ENCODE data around the gene ANKRD26.
"Not testable (repeated sequence)": the region's sequence is repeated elsewhere in the genome, so short reads cannot be mapped to it uniquely, and the experiment has no call there.

Gene ANKRD26

DNA sequence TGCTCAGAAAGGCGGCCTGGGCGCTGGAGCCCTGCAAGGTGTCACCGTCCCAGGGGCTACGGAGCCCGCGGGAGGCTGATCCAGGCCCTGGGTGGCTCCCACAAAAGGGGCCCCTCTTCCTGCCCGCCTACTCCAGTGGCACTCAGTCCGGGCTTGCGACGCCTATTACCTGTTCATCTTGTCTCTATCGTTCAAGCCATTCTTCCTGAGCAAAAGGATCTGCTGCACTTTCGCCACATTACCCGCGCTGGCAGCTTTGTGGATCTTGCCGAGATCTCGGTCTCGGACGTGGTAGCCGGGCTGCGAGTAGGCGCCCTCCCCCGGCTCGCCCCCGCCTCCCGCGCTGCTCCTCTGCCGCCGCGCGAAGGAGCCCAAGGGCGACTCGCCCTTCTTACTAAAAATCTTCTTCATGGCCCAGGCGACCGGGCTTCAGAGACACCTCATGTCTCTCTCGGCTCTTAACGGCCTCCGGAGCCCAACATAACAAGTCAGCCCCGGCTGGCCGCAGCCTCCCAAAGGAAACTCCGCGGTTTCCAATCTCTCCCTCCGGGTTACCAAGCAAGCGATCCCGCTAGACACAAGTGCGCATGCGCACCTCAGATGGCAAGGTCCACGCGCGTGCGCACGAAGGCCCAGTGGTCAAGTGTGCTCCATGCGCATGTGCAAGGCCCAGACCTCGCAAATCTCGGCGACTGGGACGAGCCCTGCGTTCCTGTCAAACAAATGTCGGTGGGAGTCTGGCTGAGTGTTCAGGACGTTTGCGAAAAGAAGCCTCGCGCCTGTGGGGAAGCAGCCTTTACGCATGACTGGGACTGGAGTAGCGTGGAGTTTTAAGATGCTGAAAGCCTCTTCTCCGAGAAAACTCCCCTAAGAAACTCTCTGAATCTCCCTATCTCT lies at the start of gene ANKRD26:
Gene ANKRD26, minus strand, starts transcription at position 579 of the 897 bp plus-strand sequence. Its CDS starts 168 bp downstream, at position 411.
- no peak for FAIRE-seq

DNA sequence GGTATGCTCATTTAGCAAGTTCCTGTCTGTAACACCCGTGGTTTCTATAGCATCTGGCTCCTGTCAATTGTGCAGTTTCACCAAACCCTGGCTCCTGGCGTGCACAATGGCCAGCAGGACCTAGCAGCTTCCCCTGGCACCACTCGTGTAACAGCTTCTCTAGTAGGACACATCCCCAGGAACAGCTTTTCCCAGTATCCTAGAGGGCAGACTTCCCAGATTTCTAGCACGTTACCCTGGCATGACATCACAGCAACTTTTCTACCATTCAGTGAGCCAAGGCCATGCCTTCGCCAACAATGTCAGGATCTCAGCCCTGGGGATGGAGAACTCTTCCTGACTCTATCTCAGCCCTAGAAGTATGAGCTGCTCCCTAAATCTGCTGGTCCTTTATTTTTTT lies 47.4 kb upstream of the ANKRD26 start:
- FAIRE-seq, result no peak

DNA sequence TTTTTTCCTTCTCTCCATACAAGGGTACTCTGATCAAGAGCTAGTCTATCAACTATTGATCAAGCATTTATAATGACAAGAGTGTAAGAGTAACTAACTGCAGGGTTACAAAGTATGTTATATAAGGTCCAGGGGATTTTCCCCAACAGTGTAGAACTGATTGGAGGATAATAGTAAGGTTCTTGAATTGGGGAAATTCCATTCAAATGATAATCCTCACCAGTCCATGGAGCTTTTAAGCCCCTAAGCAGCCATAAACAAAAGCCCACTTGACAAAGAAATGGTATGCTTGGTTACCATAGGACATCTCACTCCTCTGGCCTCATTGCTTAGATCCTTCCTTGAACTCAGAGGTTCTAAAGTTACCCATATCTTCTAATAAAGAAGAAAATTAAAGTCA lies 45.6 kb upstream of the ANKRD26 start:
- FAIRE-seq, result no peak

DNA sequence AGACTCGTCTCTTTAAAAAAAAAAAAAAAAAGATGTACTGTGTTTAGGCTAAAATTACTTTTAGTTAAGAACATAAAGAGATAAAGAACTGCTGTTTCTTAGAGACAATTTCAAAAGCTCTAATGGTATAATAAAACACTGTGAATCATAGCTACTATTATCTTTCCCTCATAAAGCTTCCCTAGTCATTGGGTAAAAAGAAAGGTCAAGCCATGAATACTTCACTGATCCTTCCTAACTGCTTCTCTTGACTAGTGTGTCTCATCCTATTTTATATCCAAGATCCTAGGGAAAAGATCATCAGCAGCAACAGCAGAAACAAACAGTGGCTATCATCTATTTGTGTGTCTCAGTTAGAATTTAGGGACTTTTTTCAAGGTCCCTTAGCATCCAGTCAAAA lies 43.4 kb upstream of the ANKRD26 start:
- no peak for FAIRE-seq

DNA sequence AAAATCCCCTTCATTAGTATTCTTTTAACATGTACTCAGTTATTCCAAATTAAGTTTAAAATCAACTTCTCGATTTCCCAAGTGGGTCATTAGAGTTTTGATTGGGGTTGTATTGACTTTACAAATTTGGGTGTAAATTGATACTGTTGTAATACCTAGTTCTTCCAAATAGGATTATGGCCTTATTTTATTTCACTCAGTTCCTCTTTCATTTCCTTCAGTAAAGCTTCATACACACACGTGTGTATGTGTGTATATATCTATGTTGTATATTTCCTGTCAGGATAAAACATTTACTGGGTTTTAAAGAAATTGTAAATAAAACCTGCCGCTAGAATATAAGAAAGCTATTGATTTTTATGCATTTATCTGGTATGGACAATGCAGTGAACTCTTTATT lies 38.0 kb upstream of the ANKRD26 start:
- no peak for FAIRE-seq

DNA sequence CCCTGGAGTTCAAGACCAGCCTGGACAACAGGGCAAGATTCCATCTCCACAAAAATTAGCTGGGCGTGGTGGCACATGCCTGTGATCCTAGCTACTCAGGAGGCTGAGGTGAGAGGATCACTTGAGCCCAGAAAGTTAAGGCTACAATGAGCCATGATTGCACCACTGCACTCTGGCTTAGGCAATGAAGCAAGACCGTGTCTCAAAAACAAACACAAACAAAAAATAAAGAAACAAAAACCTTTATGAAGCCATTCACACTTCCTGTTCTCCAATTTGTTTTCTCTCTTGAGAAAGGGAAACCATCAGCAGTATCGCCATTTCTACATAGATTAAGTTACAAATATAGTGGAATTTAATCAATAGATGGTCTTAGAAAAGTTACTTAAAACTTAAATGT lies 34.1 kb upstream of the ANKRD26 start:
- no peak for FAIRE-seq

DNA sequence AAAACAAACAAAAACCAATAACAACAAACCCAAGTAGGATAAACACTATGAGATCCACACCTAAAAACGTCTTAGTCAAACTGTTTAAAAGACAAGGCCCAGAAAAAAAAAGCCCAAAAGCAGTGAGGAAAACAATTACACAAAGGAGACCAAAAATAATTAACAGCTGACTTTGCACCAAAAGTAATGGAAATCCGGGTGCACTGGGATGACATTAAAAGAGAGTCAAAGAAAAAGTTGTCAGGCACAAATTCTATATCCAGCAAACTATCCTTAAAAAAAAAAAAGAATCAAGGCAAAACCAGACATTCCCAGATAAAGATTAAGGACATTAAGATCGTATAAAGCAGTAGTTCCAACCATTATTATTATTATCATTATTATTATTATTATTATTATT lies 7.9 kb upstream of the ANKRD26 start:
- no peak for FAIRE-seq

DNA sequence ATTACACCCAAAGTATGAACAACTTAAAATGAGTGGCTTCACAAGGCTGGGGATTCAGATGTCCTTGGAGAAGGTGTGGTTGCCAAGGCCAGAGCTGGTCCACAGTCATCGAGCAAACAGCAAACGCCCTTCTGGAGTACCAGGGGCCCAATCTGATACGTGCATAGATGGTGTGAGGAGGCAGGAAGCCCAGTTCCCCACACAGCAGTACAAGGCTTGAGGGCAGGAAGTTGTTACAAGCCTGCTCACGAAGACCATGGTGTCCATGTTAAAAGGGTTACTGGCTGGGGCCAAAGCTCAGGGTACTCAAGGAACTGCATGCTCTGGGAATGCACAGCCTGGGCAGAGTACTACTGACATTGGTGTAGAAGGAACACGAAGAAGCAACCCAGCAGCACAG lies 4.6 kb upstream of the ANKRD26 start:
- FAIRE-seq, result no peak

DNA sequence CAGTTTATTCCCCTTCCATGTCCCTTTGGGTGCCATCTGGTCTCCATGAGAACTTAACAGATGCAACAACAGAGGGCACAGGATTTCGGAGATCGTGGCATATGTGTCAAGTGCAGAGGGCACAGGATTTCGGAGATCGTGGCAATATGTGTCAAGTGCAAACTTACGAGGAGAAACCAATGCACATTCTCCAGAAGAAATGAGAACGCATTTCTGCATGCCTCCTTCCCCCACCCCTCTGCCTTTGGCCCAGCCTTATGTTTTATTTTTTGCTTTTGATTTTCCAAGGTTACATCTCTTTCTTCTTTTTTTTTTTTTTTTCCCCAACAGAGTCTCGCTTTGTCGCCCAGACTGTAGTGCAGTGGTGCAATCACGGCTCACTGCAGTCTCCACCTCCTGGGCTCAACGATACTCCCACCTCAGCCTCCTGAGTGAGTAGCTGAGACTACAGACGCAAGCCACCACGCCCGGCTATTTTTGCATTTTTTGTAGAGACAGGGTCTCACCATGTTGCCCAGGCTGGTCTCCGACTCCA lies 586 bp upstream of the ANKRD26 start:
- FAIRE-seq, result no peak

DNA sequence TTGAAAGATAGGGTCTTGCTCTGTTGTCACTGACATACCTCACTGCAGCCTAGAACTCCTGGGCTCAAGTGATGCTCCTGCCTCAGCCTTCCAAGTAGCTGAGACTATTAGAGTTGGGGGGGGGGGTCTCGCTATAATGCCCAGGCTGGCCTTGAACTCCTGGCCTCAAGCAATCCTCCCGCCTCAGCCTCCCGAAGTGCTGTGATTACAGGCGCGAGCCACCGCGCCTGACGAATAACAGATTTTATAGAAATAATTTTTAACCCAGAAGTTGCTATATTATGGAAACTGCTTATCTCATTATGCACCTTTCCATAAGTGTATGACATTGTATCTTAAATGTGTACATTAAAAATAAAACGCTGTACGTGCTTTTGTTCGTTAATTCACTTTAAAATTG lies 846 bp downstream of the ANKRD26 start:
- FAIRE-seq, result no peak

DNA sequence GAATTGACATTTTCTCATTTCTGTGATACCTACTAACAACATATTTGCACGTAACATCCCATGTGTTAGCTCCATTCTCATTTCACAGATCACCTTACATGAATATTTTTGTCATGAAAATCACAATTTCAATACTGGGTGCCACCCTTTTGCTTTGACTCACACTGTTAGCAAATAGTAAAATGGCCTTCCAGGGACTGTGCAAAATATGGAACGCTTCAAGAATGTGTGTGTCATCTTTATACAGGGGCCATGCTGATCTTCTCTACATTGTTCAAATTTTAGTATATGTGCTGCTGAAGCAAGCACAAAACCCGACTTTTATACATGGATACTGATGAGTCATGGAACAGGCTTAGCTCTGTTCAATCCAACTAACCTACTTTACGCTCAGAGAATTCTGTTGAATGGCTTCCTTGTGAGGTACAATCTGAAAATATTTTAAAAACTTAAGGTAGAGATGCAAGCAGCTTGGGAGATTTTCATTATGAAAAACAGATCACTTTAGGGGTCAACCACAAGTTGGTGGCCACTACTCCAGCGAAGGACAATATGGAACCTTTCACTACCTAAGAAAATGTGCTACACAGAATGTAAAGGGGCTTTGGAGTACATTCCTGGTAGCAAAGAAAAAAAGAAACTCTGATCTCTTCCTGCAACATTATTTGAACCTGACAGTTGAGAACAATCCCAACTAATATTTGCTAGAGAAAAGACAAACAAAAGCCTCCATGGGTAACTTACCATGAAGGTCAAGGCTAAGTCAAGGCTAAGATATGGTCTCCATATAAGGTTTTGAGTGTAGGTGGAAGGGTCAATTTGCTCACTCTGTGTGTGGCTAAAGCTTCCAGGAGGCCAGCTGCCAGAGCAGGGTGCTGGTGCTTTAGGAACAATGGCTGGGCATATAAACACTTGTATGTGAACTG lies 11.9 kb downstream of the ANKRD26 start:
- no peak for FAIRE-seq

DNA sequence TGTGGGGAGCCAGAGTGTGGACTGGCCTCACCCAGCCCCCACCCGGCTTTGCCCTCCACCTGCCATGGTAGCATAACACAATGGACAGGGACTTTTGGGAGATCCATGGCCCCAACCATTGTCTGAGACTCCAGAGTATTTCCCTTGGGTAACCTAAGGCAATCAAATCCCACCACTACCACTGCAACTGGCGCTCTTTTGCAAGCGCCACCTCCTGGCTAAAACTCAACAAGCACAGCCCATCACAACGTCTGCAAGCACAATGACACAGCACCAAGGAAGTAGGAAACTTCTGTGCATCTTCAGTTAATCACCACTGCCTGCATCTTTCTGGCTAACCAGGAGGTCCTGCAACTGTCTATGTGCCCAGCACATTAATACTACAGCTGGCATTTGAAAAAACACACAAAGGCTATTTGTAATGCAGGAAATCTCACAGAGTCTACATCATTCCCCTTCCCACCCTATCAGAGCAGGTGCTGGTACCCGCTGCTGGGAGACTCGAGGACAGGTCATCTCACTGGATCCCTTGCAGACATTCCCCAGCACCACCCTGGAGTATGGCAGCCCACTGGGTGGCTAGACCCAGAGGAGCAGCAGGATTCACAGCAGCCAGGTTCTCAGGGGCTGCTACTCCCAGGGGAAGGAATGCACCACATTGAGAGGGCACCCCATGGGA lies 27.7 kb downstream of the ANKRD26 start:
- FAIRE-seq, result no peak

DNA sequence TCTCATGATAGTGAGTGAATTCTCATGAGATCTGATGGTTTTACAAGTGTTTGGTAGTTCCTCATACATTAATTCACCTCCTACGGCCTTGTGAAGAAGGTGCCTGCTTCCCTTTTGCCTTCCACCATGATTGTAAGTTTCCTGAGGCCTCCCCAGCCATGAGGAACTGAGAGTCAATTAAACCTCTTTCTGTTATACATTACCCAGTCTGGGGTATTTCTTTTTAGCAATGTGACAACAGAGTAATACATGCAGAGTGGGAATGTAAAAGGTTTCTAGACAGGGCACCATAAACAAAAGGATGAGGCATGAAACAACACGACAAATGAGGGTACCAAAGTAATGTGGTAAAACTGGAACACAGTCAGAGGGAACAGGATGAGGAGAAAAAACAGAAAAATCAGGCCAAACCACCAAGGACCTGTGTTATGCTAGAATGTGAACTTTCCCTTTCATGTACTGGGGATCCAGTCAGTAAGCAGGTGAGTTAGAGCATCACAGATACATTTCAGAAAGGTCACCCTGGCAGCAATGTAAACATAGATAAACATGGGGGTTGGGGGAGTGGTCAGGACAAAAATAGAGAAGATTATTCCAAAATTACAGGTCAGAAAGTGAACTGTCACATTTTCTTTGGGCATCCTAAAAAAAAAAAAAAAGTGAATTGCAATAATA lies 31.9 kb downstream of the ANKRD26 start:
- no peak for FAIRE-seq

DNA sequence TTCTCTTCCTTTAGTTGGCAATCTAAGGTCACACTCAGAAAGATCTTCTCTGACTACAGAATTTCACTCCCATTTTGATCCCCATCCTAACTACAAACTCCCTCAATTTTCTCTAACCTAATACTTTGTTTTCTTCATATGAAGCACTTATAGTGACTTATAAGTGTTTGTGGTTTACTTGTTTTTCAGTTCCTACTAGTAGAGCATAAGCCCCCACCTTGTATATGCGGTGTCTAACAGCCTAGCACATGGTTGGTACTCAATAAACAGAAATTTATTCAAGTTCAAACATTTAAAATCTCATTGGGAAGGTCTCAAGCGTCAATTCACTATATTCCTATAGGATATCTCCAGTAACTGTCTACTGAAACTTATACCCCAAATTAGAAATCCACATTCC lies 35.2 kb downstream of the ANKRD26 start:
- no peak for FAIRE-seq

DNA sequence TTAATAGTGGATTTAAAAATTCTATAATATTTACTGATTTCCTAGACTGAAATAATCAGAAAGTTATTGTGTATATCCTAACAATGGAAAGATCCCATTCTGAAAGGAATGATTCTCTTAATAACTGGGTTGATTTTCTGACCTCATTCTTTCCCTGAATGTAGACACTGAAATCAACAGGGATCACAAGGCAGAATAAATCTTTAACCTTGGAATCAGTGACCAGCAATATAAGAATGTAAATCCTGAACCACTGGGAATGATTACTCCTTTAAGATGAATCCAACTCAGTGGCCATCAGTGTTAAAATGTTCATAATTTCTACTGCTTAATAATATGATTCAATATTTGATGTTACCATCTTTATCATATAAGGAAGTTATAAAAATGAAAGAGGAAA lies 47.6 kb downstream of the ANKRD26 start:
- no peak for FAIRE-seq

DNA sequence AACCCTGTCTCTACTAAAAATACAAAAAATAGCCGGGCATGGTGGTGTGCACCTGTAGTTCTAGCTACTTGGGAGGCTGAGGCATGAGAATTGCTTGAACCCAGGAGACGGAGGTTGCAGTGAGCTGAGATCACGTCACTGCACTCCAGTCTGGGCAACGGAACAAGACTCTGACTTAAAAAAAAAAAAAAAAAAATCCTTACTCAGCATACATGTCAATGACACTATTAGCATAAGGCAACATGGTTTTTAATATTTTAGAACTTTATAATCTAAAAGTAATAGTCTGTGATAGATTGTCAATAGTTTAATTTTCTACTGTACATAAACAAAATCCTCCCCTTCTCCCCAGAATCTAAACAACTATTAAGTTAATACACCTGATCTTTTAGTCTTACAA lies 55.0 kb downstream of the ANKRD26 start:
- FAIRE-seq, result not testable (repeated sequence)

DNA sequence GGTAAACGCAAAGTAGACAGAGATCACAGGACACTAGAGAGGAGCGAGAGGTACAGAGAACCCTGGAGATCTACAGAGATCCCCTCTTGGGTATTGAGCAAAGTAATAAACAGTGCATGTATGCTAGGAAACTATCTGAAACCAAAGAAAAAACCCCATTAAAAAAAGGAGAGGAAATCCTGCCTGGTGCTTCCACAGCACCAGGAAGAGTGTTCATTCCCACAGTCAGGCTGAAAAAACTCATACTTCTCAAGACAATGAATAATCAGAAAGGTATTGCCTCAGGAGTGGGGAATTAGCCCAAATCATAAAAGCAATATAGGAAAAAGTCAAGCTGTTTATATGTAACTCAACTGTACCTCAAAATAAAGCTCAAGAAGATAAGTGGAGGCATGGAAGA lies 59.1 kb downstream of the ANKRD26 start:
- no peak for FAIRE-seq

DNA sequence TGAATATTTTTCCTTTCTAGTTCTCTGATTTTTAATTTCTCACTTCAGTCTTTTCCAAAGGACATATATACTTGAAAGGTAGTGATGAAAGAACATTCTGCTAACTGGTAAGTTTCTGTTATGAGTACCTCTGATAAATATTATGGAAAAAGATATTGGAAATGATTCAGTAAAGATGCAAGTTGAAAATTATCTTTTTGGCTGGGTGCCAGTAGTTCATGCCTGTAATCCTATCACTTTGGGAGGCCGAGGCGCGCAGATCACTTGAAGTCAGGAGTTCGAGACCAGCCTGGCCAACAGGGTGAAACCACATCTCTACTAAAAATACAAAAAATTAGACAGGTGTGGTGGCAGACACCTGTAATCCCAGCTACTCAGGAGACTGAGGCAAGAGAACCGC lies 62.1 kb downstream of the ANKRD26 start:
- FAIRE-seq, result no peak

DNA sequence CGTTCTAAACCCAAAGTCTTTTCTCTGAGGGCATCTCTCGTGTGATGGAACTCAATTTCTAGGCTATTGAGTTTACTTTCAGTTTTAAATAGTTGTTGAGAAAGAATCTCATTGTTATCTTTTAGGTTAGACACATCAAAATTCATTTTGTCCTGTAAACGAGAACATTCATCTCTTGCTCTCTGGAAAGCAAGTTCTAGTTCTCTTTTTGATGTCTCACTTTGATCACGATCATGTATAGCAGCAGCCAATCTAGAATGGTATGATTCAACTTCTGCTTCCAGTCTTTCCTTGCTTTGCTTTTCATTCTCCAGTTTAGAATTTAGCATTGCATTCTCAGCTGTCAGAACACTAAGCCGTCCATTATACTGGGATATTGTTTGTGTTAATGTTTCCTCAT lies 65.1 kb downstream of the ANKRD26 start:
- no peak for FAIRE-seq

DNA sequence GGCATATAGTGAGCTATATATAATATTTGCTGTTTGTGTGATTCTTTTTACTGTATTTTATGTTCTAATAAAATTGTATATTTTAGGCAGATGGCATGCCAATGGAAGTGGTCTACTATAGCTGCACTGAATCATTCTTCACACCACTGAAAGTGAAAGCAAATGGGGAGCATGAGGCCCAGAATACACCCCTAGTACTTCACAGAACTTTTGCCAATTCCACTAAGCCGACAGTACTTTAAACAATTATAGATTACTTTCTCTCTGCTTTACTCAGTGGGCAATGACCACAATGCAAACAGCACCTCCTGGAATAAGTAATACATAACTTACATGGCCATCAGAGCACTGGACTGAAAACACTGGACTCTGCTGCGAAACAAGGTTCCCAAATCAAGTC lies 70.2 kb downstream of the ANKRD26 start:
- no peak for FAIRE-seq

DNA sequence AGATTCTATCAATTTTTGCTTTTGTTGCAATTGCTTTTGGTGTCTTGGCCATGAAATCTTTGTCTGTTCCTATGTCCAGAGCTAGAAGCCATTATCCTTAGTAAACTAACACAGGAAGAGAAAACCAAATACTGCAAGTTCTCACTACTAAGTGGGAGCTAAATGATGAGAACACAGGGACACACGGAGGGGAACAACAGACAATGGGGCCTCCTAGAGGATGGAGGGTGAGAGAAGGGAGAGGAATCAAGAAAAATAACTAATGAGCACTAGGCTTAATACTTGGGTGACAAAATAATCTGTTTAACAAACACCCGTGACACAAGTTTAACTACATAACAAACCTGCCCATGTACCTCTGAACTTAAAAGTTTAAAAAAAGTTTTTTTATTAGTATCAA lies 78.2 kb downstream of the ANKRD26 start:
- no peak for FAIRE-seq

DNA sequence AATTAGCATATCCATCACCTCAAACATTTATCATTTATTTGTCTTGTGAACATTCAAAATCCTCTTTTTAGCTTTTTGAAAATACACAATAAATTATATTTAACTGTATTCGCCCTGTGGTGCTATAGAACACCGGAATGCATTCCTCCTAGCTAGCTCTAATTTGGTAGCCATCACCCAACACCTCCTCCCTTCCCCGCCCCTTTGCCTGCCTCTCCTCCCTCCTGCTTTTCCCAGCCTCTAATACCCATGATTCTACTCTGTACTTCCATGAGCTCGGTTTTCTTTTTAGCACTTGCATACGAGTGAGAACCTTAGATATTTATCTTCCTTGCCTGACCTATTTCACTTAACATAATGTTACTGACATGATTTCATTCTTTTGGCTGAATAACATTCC lies 80.1 kb downstream of the ANKRD26 start:
- FAIRE-seq, result no peak

Data from endometrium (tissue), 2 donors.